ENCODE measurements around the gene TNFRSF14. TPM values are rescaled to one million over a fixed set of nuclear protein-coding genes. Genes with fewer than 3 reads are reported as not detected.

The TNFRSF14 gene
- total RNA-seq, 1 experiment from 2014 or later = 0.57 TPM

- WGBS (ENCODE audit: extremely low coverage, insufficient read length, low lambda C conversion rate) = no CpG with 5 or more reads among the region's 11 CpGs
- H3T11ph ChIP-seq (ENCODE audit: low read length) = no peak overlapping the region
- no peak overlapping the region for H3K9ac ChIP-seq (ENCODE audit: extremely low read depth, insufficient read length, low read length)
Measured at GRCh38 chr1:2515763-2516080, 40.4 kb upstream of the TNFRSF14 start.

More at GRCh38 chr1:2515763-2516080, 40.4 kb upstream of the TNFRSF14 start:
- Histone ChIP-seq H2AK5ac (ENCODE audit: insufficient read length, low read length) (no peak overlapping the region), H2BK15ac (ENCODE audit: low read depth, low read length) (no peak overlapping the region), H3K23me2 (ENCODE audit: insufficient read length, low read depth, low read length, poor library complexity, severe bottlenecking) (no peaks in the 10 kb centered on the region), H3K27ac (ENCODE audit: insufficient read length, low read depth, low read length) (no peak overlapping the region), H2BK5ac (ENCODE audit: insufficient read length, low read length) (no peak overlapping the region), H3K4me2 (ENCODE audit: insufficient read depth, insufficient read length, low read length) (no peak overlapping the region), H2BK20ac (ENCODE audit: low read depth, low read length, poor library complexity, severe bottlenecking) (no peak overlapping the region), H4K5ac (ENCODE audit: insufficient read length, low read depth, low read length) (no peak overlapping the region), H3K23ac (ENCODE audit: insufficient read length, low read depth, low read length) (no peak overlapping the region), H2BK120ac (ENCODE audit: low read depth, low read length, poor library complexity, severe bottlenecking) (no peak overlapping the region), H3K9me3 (ENCODE audit: control insufficient read depth, low read depth, low read length) (no peaks in the 10 kb centered on the region), H4K20me1 (ENCODE audit: control insufficient read depth, insufficient read depth, insufficient read length) (peaks cover 3% of the 10 kb centered on the region), H2AFZ (ENCODE audit: low read length) (no peak overlapping the region), H4K91ac (ENCODE audit: insufficient read length, low read depth, low read length) (no peak overlapping the region), H2BK12ac (ENCODE audit: insufficient read length, low read depth, low read length) (no peak overlapping the region), H3K56ac (ENCODE audit: insufficient read length, low read depth, low read length) (no peak overlapping the region), H3K18ac (ENCODE audit: insufficient read length, low read depth, low read length) (no peak overlapping the region), H3K4ac (ENCODE audit: low read depth, low read length) (no peak overlapping the region), H3K27me3 (ENCODE audit: insufficient read depth, low read length) (no peaks in the 10 kb centered on the region), H4K8ac (replicated peaks; ENCODE audit: insufficient read length, low read depth, low read length) (no peak overlapping the region), H3K14ac (ENCODE audit: insufficient read depth, low read length) (no peak overlapping the region), H3K79me2 (ENCODE audit: insufficient read depth, low read length) (no peaks in the 10 kb centered on the region), H3K4me1 (ENCODE audit: insufficient read depth, low read length) (no peaks in the 10 kb centered on the region), H3K79me1 (ENCODE audit: insufficient read depth, low read depth, low read length, poor library complexity, severe bottlenecking) (no peaks in the 10 kb centered on the region)
- Mint-ChIP-seq H3K36me3 (ENCODE audit: insufficient read depth in 1 of 3, low read depth in 3 of 3) (peaks cover 25 to 60% (median 52%) of the 10 kb centered on the region in 3 experiments), H3K9me3 (no peaks in the 10 kb centered on the region), H3K27me3 (ENCODE audit: low read depth) (no peaks in the 10 kb centered on the region), H3K4me1 (no peaks in the 10 kb centered on the region), H3K4me3 (no peak overlapping the region), H3K27ac (no peak overlapping the region)
- TF ChIP-seq CTCF (conservative IDR thresholded peaks at IDR 0.05) = no peak
- DNase-seq = no peak
